Activated CD4-positive, alpha-beta memory T cell treated with anti-CD3 and anti-CD28 coated beads for 36 hours (primary cell): ENCODE measurements around the gene SLC18A2. TPM values are rescaled to one million over a fixed set of nuclear protein-coding genes. Genes with fewer than 3 reads are reported as not detected.

Source experiments
- CTCF ChIA-PET: fragments of 350-600 bp; sonication (Branson Sonifier 250); formaldehyde crosslinking; loops from one replicate; lab custom pipeline; 2021; ENCODE audit warnings: antibody characterized with exemption, inconsistent platforms; lab: Charles Lee
- POLR2A ChIA-PET: fragments of 350-600 bp; sonication (Branson Sonifier 250); formaldehyde crosslinking; loops from one replicate; lab custom pipeline; 2021; ENCODE audit warnings: antibody characterized with exemption; lab: Charles Lee
- DNase-seq: peaks from one replicate; pipeline ENCODE4 v3.0.0-alpha.2; 2020
- H3K27ac Mint-ChIP-seq: one replicate; pipeline ENCODE4 v1.8.0; 2021; ENCODE audit warnings: mixed read lengths
- H3K27me3 Mint-ChIP-seq: one replicate; pipeline ENCODE4 v1.8.0; 2021; ENCODE audit warnings: mixed read lengths
- H3K36me3 Mint-ChIP-seq: one replicate; pipeline ENCODE4 v1.8.0; 2021; ENCODE audit warnings: mixed read lengths
- H3K4me1 Mint-ChIP-seq: one replicate; pipeline ENCODE4 v1.8.0; 2021; ENCODE audit warnings: low read depth, mixed read lengths
- H3K4me3 Mint-ChIP-seq: one replicate; pipeline ENCODE4 v1.8.0; 2021; ENCODE audit warnings: mild to moderate bottlenecking, mixed read lengths
- H3K9me3 Mint-ChIP-seq: one replicate; pipeline ENCODE4 v1.8.0; 2021; ENCODE audit warnings: mixed read lengths
- intact Hi-C: fragments of 100-400 bp; cut with micrococcal nuclease; formaldehyde crosslinking; loops from one replicate; pipeline ENCODE4 v1.15.1; 2023
- total RNA-seq, 2 experiments: library from RNA; stranded (reverse); gene quantifications; one replicate each; pipeline ENCODE4 v1.2.3, GENCODE V29; 2021

The SLC18A2 gene
- total RNA-seq, 2 experiments from 2014 or later, result not detected

- Mint-ChIP-seq H3K9me3 (no peaks in the 10 kb centered on the region), H3K4me3 (no peak overlapping the region), H3K27me3 (peaks cover 18% of the 10 kb centered on the region), H3K27ac (no peak overlapping the region), H3K36me3 (no peaks in the 10 kb centered on the region), H3K4me1 (no peaks in the 10 kb centered on the region)
- intact Hi-C loops, result no loop called here
- DNase-seq, result no peak
- ChIA-PET POLR2A (no interaction called here), CTCF (no interaction called here)
Observed at GRCh38 chr10:117255835-117256460, 15.0 kb downstream of the SLC18A2 start.

DNA sequence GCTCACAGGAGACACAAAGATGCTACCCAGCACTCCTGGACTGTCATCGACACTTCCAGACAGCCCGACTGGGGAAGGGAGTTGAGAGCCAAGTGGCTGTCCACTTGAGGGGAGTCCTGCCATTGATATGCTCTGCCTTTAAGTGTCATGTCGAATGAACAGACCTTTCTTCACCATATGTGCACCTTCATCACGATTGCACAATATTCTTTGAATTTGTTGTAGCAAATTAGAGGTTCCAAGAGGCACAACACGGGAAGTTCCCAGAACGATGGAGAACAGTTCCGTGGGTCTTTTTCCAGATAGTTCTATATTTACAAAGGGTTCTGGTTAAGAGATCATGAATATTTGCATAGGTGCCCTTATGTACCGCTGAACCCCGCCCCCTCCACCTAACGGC, 16.0 kb downstream of the SLC18A2 start:
- no peak for DNase-seq
- ChIA-PET POLR2A (no interaction called here), CTCF (no interaction called here)
- no peak overlapping the region for H3K4me3 Mint-ChIP-seq
- no peaks in the 10 kb centered on the region for H3K36me3 Mint-ChIP-seq
- no peaks in the 10 kb centered on the region for H3K9me3 Mint-ChIP-seq
- H3K27me3 Mint-ChIP-seq, result peaks cover 21% of the 10 kb centered on the region
- no peak overlapping the region for H3K27ac Mint-ChIP-seq
- intact Hi-C loops, result no loop called here
- H3K4me1 Mint-ChIP-seq, result no peaks in the 10 kb centered on the region

- Mint-ChIP-seq H3K4me1 (no peaks in the 10 kb centered on the region), H3K27me3 (peaks cover 24% of the 10 kb centered on the region), H3K9me3 (no peaks in the 10 kb centered on the region), H3K36me3 (no peaks in the 10 kb centered on the region), H3K27ac (no peak overlapping the region), H3K4me3 (no peak overlapping the region)
- ChIA-PET CTCF (no interaction called here), POLR2A (no interaction called here)
- DNase-seq, result no peak
- intact Hi-C loops, result no loop called here
Observed at GRCh38 chr10:117257721-117258120, 16.8 kb downstream of the SLC18A2 start.

- no peak for DNase-seq
- intact Hi-C loops, result no loop called here
- ChIA-PET CTCF (no interaction called here), POLR2A (no interaction called here)
- Mint-ChIP-seq H3K27me3 (peaks cover 24% of the 10 kb centered on the region), H3K27ac (no peak overlapping the region), H3K36me3 (no peaks in the 10 kb centered on the region), H3K4me1 (no peaks in the 10 kb centered on the region), H3K4me3 (no peak overlapping the region), H3K9me3 (no peaks in the 10 kb centered on the region)
Observed at GRCh38 chr10:117259279-117259678, 18.4 kb downstream of the SLC18A2 start.

GRCh38 chr10:117260084-117260483, 19.2 kb downstream of the SLC18A2 start:
- H3K27ac Mint-ChIP-seq, result no peak overlapping the region
- no peaks in the 10 kb centered on the region for H3K9me3 Mint-ChIP-seq
- no peak for DNase-seq
- no peaks in the 10 kb centered on the region for H3K4me1 Mint-ChIP-seq
- ChIA-PET CTCF (no interaction called here), POLR2A (no interaction called here)
- peaks cover 25% of the 10 kb centered on the region for H3K27me3 Mint-ChIP-seq
- no peak overlapping the region for H3K4me3 Mint-ChIP-seq
- intact Hi-C loops, result no loop called here
- no peaks in the 10 kb centered on the region for H3K36me3 Mint-ChIP-seq

GRCh38 chr10:117261501-117261900, 20.6 kb downstream of the SLC18A2 start:
- intact Hi-C loops, result no loop called here
- POLR2A ChIA-PET, result no interaction called here
- H3K4me3 Mint-ChIP-seq, result no peak overlapping the region
- H3K27ac Mint-ChIP-seq, result no peak overlapping the region
- CTCF ChIA-PET, result interaction anchor here (1.2 kb wide), 1 partner anchor 45 kb away, joined by 3 read pairs; no protein-coding TSS in a partner anchor
- no peak for DNase-seq
- H3K36me3 Mint-ChIP-seq, result no peaks in the 10 kb centered on the region
- H3K27me3 Mint-ChIP-seq, result peaks cover 25% of the 10 kb centered on the region
- H3K9me3 Mint-ChIP-seq, result no peaks in the 10 kb centered on the region
- H3K4me1 Mint-ChIP-seq, result no peaks in the 10 kb centered on the region

DNA sequence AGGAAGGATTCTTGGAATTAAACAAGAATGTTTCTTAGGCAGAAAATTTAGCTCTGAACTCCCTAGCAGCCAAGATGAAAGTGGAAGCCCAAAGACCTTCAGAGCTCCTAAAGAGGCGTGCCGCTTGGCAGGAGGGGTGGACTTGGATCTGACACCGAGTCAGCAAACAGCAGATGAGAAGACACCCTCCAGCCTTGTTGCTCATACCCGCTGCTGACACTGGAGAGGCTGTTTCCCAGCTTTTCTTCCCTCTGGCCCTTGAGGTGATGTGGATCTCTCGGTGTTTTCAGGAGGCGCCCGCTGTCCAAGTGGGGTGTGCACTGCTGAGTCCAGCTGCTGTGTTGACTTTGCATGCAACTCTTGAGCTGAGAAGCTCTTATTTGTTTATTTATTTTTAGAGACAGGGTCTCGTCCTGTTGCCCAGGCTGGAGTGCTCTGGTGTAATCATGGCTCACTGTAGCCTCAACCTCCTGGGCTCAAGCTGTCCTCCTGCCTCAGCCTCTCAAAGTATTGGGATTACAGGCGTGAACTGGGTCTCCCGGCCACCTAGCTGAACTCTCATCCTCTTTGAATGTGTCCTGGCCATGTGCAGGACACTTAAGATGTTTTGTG, 21.5 kb downstream of the SLC18A2 start:
- no peaks in the 10 kb centered on the region for H3K36me3 Mint-ChIP-seq
- H3K27ac Mint-ChIP-seq, result no peak overlapping the region
- no peaks in the 10 kb centered on the region for H3K4me1 Mint-ChIP-seq
- ChIA-PET POLR2A (no interaction called here), CTCF (no interaction called here)
- intact Hi-C loops, result no loop called here
- H3K27me3 Mint-ChIP-seq, result peaks cover 25% of the 10 kb centered on the region
- H3K9me3 Mint-ChIP-seq, result no peaks in the 10 kb centered on the region
- no peak overlapping the region for H3K4me3 Mint-ChIP-seq
- DNase-seq, result no peak

DNA sequence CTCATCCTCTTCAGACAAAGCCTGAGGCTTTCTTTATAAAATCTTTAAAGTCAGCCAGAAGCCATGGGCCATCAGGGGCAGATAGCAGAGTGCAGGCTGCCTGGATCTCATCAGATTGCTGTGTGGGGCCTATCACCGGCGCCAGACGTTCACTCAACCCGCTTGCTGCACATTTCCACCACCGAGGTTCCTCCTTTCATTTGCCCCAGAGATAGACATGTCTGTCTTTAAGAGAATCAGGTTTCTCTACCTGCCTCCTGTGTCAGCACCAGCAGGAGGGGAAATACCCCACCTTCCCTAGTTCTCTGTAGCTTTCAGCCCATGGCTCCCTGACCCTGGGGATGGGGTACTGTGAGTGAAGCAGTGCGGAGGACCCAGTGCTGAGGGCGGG, 22.0 kb downstream of the SLC18A2 start:
- H3K36me3 Mint-ChIP-seq, result no peaks in the 10 kb centered on the region
- no peaks in the 10 kb centered on the region for H3K4me1 Mint-ChIP-seq
- no peak for DNase-seq
- no peak overlapping the region for H3K4me3 Mint-ChIP-seq
- POLR2A ChIA-PET, result no interaction called here
- peaks cover 25% of the 10 kb centered on the region for H3K27me3 Mint-ChIP-seq
- intact Hi-C loops, result no loop called here
- CTCF ChIA-PET, result no interaction called here
- no peak overlapping the region for H3K27ac Mint-ChIP-seq
- H3K9me3 Mint-ChIP-seq, result no peaks in the 10 kb centered on the region

DNA sequence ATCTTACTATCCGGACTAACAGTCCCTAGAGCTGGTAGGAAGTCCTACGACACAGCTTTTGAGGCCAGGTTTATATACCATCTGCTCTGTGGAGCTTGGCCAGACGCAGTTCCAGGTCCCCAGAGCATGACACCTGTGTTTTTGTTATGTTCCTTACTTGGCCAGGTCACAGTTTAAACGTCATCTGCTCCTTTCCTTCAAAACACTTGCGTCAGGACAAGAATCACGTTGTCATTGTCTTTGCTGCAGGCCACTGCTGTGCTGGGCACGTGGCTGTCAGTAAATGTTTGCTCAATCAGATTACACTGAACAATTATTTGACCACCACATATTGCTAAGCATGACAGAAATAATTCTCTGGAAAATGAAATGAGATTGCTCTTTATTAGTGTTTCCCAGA, 23.9 kb downstream of the SLC18A2 start:
- Mint-ChIP-seq H3K4me1 (no peaks in the 10 kb centered on the region), H3K27me3 (peaks cover 18% of the 10 kb centered on the region), H3K4me3 (no peak overlapping the region), H3K9me3 (no peaks in the 10 kb centered on the region), H3K36me3 (no peaks in the 10 kb centered on the region), H3K27ac (no peak overlapping the region)
- ChIA-PET CTCF (interaction anchor here (0.5 to 0.9 kb wide), 2 partner anchors 48 to 231 kb away, joined by 3 to 4 read pairs; no protein-coding TSS in a partner anchor), POLR2A (no interaction called here)
- DNase-seq, result no peak
- intact Hi-C loops, result no loop called here

DNA sequence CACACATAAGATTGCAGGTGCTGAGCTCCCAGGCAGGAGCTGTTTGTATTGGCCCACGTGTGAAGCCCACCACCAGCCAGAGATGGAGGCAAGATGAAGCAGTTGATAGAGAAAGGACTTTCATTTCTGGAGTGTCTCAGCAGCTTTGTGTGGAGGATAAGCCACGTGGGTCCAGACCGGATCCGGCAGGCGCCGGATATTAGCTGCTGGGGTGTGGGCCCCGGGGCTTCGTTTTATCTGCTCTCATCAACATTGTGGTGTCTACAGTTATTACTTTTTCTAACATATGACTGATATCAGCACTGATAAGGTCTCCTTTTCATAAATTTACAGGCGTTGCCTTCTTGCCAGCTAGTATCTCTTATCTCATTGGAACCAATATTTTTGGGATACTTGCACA, 25.5 kb downstream of the SLC18A2 start:
- intact Hi-C loops, result no loop called here
- ChIA-PET CTCF (no interaction called here), POLR2A (no interaction called here)
- H3K9me3 Mint-ChIP-seq, result no peaks in the 10 kb centered on the region
- no peak for DNase-seq
- H3K36me3 Mint-ChIP-seq, result no peaks in the 10 kb centered on the region
- H3K4me1 Mint-ChIP-seq, result no peaks in the 10 kb centered on the region
- H3K4me3 Mint-ChIP-seq, result no peak overlapping the region
- no peak overlapping the region for H3K27ac Mint-ChIP-seq
- peaks cover 9% of the 10 kb centered on the region for H3K27me3 Mint-ChIP-seq

- no peak for DNase-seq
- H3K27me3 Mint-ChIP-seq, result peaks cover 6% of the 10 kb centered on the region
- no peak overlapping the region for H3K4me3 Mint-ChIP-seq
- no peak overlapping the region for H3K27ac Mint-ChIP-seq
- no peaks in the 10 kb centered on the region for H3K36me3 Mint-ChIP-seq
- H3K4me1 Mint-ChIP-seq, result no peaks in the 10 kb centered on the region
- CTCF ChIA-PET, result interaction anchor here (0.7 kb wide), 1 partner anchor 9 kb away, joined by 3 read pairs; no protein-coding TSS in a partner anchor
- intact Hi-C loops, result no loop called here
- POLR2A ChIA-PET, result no interaction called here
- no peaks in the 10 kb centered on the region for H3K9me3 Mint-ChIP-seq
Observed at GRCh38 chr10:117266812-117267211, 25.9 kb downstream of the SLC18A2 start.

DNA sequence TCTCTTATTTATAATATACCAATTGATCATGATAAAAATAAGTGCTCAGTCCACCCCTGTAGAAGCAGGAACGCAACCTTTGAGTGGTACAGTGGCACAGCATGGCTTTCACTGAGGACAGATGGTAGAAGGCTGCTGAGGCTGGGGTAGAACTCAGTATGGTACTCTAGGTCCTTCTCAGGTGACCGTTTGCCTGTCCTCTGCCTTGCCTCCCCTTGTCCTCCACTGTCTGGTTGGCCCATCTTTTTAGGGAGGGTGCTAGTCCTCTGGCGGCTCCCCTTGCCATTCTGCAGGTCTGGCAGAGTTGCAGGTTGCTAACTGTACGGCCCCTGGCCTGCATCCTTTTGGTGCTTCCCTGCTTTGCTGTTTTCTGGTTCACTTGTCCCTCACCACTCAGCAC, 27.3 kb downstream of the SLC18A2 start:
- POLR2A ChIA-PET, result interaction anchor here (0.6 kb wide), 1 partner anchor 81 kb away, joined by 3 read pairs; no protein-coding TSS in a partner anchor

DNA sequence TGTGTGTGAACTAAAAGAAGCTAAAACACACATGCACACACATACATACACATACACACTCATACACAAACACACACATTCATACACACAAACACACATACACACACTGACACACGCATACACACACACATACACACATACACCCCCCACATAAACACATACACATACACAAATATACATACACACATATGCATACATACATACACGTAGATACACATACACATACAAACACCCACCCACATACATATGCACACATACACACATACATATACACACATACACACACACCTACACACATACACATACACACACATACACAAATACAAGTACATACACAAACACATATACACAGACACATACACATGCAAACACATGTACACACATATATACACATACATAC, 28.0 kb downstream of the SLC18A2 start:
- POLR2A ChIA-PET, result no interaction called here
- Mint-ChIP-seq H3K4me3 (no peak overlapping the region), H3K27me3 (peaks cover 3% of the 10 kb centered on the region)

More for the DNA sequence above, 27.3 kb downstream of the SLC18A2 start:
- intact Hi-C loops, result no loop called here
- no peak for DNase-seq
- CTCF ChIA-PET, result no interaction called here
- H3K9me3 Mint-ChIP-seq, result no peaks in the 10 kb centered on the region
- H3K27ac Mint-ChIP-seq, result no peak overlapping the region
- H3K4me1 Mint-ChIP-seq, result no peaks in the 10 kb centered on the region
- H3K4me3 Mint-ChIP-seq, result no peak overlapping the region
- no peaks in the 10 kb centered on the region for H3K36me3 Mint-ChIP-seq
- peaks cover 3% of the 10 kb centered on the region for H3K27me3 Mint-ChIP-seq

More for the DNA sequence above, 28.0 kb downstream of the SLC18A2 start:
- intact Hi-C loops, result no loop called here
- H3K27ac Mint-ChIP-seq, result no peak overlapping the region
- H3K9me3 Mint-ChIP-seq, result no peaks in the 10 kb centered on the region
- no peaks in the 10 kb centered on the region for H3K4me1 Mint-ChIP-seq
- CTCF ChIA-PET, result no interaction called here
- no peak for DNase-seq
- H3K36me3 Mint-ChIP-seq, result no peaks in the 10 kb centered on the region
